DMS153 treated with DMSO at 0.1 percent for 48 hours (cell line): ENCODE data around the gene ARL11.
"Not testable (repeated sequence)": the region's sequence is repeated elsewhere in the genome, so short reads cannot be mapped to it uniquely, and the experiment has no call there.

Source experiments
- DNase-seq: peaks from one replicate; lab custom pipeline; 2025; ENCODE audit not compliant: unreplicated experiment; lab: John Stamatoyannopoulos, UW

ARL11 gene

GRCh38 chr13:49627831-49628652 is at the start of gene ARL11:
Gene ARL11 (plus strand): TSS chr13:49628507. CDS start chr13:49630448, 1,941 bp downstream.
- peak; percentile 12 for DNase-seq

GRCh38 chr13:49579501-49579900 is 48.8 kb upstream of the ARL11 start:
- no peak for DNase-seq

GRCh38 chr13:49580980-49581680 is 47.2 kb upstream of the ARL11 start:
- DNase-seq = no peak

GRCh38 chr13:49584771-49585182 is 43.5 kb upstream of the ARL11 start:
- peak; percentile 20 for DNase-seq

GRCh38 chr13:49585220-49586157 is 42.8 kb upstream of the ARL11 start, which contains the start of gene RCBTB1:
Gene RCBTB1 (minus strand): TSS chr13:49585558. CDS start chr13:49567279, 18,279 bp downstream.
- peak; percentile 53 for DNase-seq

- DNase-seq = no peak
Measured at GRCh38 chr13:49586717-49587116, 41.6 kb upstream of the ARL11 start.

GRCh38 chr13:49587311-49587847 is 40.9 kb upstream of the ARL11 start:
- no peak for DNase-seq

GRCh38 chr13:49590714-49591113 is 37.6 kb upstream of the ARL11 start:
- DNase-seq = not testable (repeated sequence)

- DNase-seq = not testable (repeated sequence)
Measured at GRCh38 chr13:49593876-49594275, 34.4 kb upstream of the ARL11 start.

GRCh38 chr13:49594576-49594975 is 33.7 kb upstream of the ARL11 start:
- no peak for DNase-seq

- DNase-seq = no peak
Measured at GRCh38 chr13:49596221-49596620, 32.1 kb upstream of the ARL11 start.

- DNase-seq = no peak
Measured at GRCh38 chr13:49597043-49597641, 31.2 kb upstream of the ARL11 start.

GRCh38 chr13:49602005-49602404 is 26.3 kb upstream of the ARL11 start:
- DNase-seq = no peak

- DNase-seq = not testable (repeated sequence)
Measured at GRCh38 chr13:49602615-49603014, 25.7 kb upstream of the ARL11 start.

- no peak for DNase-seq
Measured at GRCh38 chr13:49604570-49604969, 23.7 kb upstream of the ARL11 start.

GRCh38 chr13:49606747-49607648 is 21.3 kb upstream of the ARL11 start:
- DNase-seq = peak; percentile 86

GRCh38 chr13:49607761-49608160 is 20.5 kb upstream of the ARL11 start:
- no peak for DNase-seq

GRCh38 chr13:49608651-49609331 is 19.5 kb upstream of the ARL11 start:
- no peak for DNase-seq

GRCh38 chr13:49610176-49610575 is 18.1 kb upstream of the ARL11 start:
- peak; percentile 27 for DNase-seq
